Measurements from ENCODE around the gene TNXB. TPM values are rescaled to one million over a fixed set of nuclear protein-coding genes. Genes with fewer than 3 reads are reported as not detected.

Gene TNXB
- total RNA-seq, 4 donors from 2014 or later, result 38.5 to 301 (median 117) TPM

GRCh38 chr6:32117461-32117860 is 8.3 kb upstream of the TNXB start:
- H3K36me3 ChIP-seq, result peaks cover 0 to 71% (median 0%) of the 10 kb centered on the region in 3 donors
- no peak overlapping the region for H3K27ac ChIP-seq
- H3K4me3 ChIP-seq, result no peak overlapping the region

GRCh38 chr6:32116674-32117073 is 7.5 kb upstream of the TNXB start:
- no peak for DNase-seq
- Histone ChIP-seq H3K27me3 (no peaks in the 10 kb centered on the region), H3K27ac (no peak overlapping the region), H3K4me1 (peaks cover 0 to 32% (median 6%) of the 10 kb centered on the region in 4 donors), H3K4me3 (no peak overlapping the region), H3K9me3 (no peaks in the 10 kb centered on the region), H3K36me3 (peaks cover 0 to 65% (median 0%) of the 10 kb centered on the region in 3 donors)
- TF ChIP-seq POLR2A (IDR thresholded peaks at IDR 0.05) (no peak), CTCF (IDR thresholded peaks at IDR 0.05) (peak in 3 of 6 experiments; percentile 12 to 17 (median 12))

More at GRCh38 chr6:32117461-32117860, 8.3 kb upstream of the TNXB start:
- TF ChIP-seq POLR2A (IDR thresholded peaks at IDR 0.05) (no peak), CTCF (IDR thresholded peaks at IDR 0.05) (no peak)
- H3K9me3 ChIP-seq, result no peaks in the 10 kb centered on the region
- peaks cover 0 to 32% (median 6%) of the 10 kb centered on the region in 4 donors for H3K4me1 ChIP-seq
- DNase-seq, result no peak
- no peaks in the 10 kb centered on the region for H3K27me3 ChIP-seq

GRCh38 chr6:32115623-32116022 is 6.5 kb upstream of the TNXB start:
- Histone ChIP-seq H3K4me1 (peaks cover 0 to 34% (median 6%) of the 10 kb centered on the region in 4 donors), H3K4me3 (no peak overlapping the region), H3K36me3 (peaks cover 0 to 54% (median 0%) of the 10 kb centered on the region in 3 donors), H3K9me3 (no peaks in the 10 kb centered on the region), H3K27me3 (no peaks in the 10 kb centered on the region), H3K27ac (no peak overlapping the region)
- no peak for DNase-seq
- TF ChIP-seq CTCF (IDR thresholded peaks at IDR 0.05) (no peak), POLR2A (IDR thresholded peaks at IDR 0.05) (no peak)

GRCh38 chr6:32114796-32115195 is 5.7 kb upstream of the TNXB start:
- no peaks in the 10 kb centered on the region for H3K27me3 ChIP-seq
- no peaks in the 10 kb centered on the region for H3K9me3 ChIP-seq
- peaks cover 0 to 46% (median 0%) of the 10 kb centered on the region in 3 donors for H3K36me3 ChIP-seq
- H3K4me3 ChIP-seq, result no peak overlapping the region
- peaks cover 0 to 34% (median 6%) of the 10 kb centered on the region in 4 donors for H3K4me1 ChIP-seq
- peak overlapping the region; percentile 22 to 83 (median 34) for H3K27ac ChIP-seq
- TF ChIP-seq CTCF (IDR thresholded peaks at IDR 0.05) (no peak), POLR2A (IDR thresholded peaks at IDR 0.05) (no peak)
- no peak for DNase-seq

- no peaks in the 10 kb centered on the region for H3K27me3 ChIP-seq
- H3K36me3 ChIP-seq, result peaks cover 0 to 41% (median 0%) of the 10 kb centered on the region in 3 donors
- H3K4me1 ChIP-seq, result peaks cover 0 to 26% (median 3%) of the 10 kb centered on the region in 4 donors
- no peaks in the 10 kb centered on the region for H3K9me3 ChIP-seq
- DNase-seq, result peak in 2 of 3 donors; percentile 33 to 77
- TF ChIP-seq POLR2A (IDR thresholded peaks at IDR 0.05) (no peak), CTCF (IDR thresholded peaks at IDR 0.05) (peak in 5 of 6 experiments; percentile 3 to 31 (median 20))
- no peak overlapping the region for H3K4me3 ChIP-seq
- peak overlapping the region; percentile 42 to 83 (median 65) for H3K27ac ChIP-seq
Measured at GRCh38 chr6:32113386-32114352, 4.5 kb upstream of the TNXB start.
